DOHH2 (cell line): ENCODE measurements around the gene EGLN1.

Experiments
- H3F3A ChIP-seq: fragments of 200-600 bp; sonication (generic), shearing (Covaris generic); 2 replicates; pipeline ENCODE4 v1.6.0; 2016; ENCODE audit warnings: antibody characterized with exemption, mild to moderate bottlenecking; ENCODE audit not compliant: control insufficient read depth, insufficient read depth
- H3K27ac ChIP-seq: fragments of 200-600 bp; sonication (generic); 2 replicates; pipeline ENCODE4 v1.5.1; 2014; ENCODE audit warnings: low read depth, mild to moderate bottlenecking, low read length, moderate library complexity
- H3K27me3 ChIP-seq: fragments of 200-600 bp; sonication (generic); 2 replicates; pipeline ENCODE4 v1.6.1; 2014; ENCODE audit warnings: mild to moderate bottlenecking, low read length, mixed read lengths; ENCODE audit not compliant: control insufficient read depth
- H3K36me3 ChIP-seq: fragments of 200-600 bp; sonication (generic); 2 replicates; pipeline ENCODE4 v1.6.1; 2014; ENCODE audit warnings: mild to moderate bottlenecking, low read length, moderate library complexity, mixed read lengths; ENCODE audit not compliant: control insufficient read depth
- H3K4me1 ChIP-seq: fragments of 200-600 bp; sonication (generic); 2 replicates; pipeline ENCODE4 v1.6.1; 2014; ENCODE audit warnings: mild to moderate bottlenecking, low read length, mixed read lengths; ENCODE audit not compliant: control insufficient read depth
- H3K4me2 ChIP-seq: fragments of 200-600 bp; sonication (generic); 2 replicates; pipeline ENCODE4 v1.6.0; 2014; ENCODE audit warnings: mild to moderate bottlenecking, low read length, moderate library complexity
- H3K4me3 ChIP-seq: fragments of 200-600 bp; sonication (generic); 2 replicates; pipeline ENCODE4 v1.5.1; 2014; ENCODE audit warnings: mild to moderate bottlenecking, low read length, mixed read lengths
- H3K79me2 ChIP-seq: fragments of 200-600 bp; sonication (generic); 2 replicates; pipeline ENCODE4 v1.6.1; 2014; ENCODE audit warnings: mild to moderate bottlenecking, low read length, mixed read lengths; ENCODE audit not compliant: control insufficient read depth
- H3K9me2 ChIP-seq: fragments of 200-600 bp; sonication (generic); replicated peaks from 2 replicates; pipeline ENCODE4 v1.6.1; 2014; ENCODE audit warnings: mild to moderate bottlenecking, low read length, mixed read lengths; ENCODE audit not compliant: control insufficient read depth
- H3K9me3 ChIP-seq: fragments of 200-600 bp; sonication (generic); 2 replicates; pipeline ENCODE4 v1.6.1; 2014; ENCODE audit warnings: antibody characterized with exemption, low read length, mixed read lengths; ENCODE audit not compliant: control insufficient read depth, insufficient read depth
- H4K20me1 ChIP-seq: fragments of 200-600 bp; sonication (generic); 2 replicates; pipeline ENCODE4 v1.6.0; 2014; ENCODE audit warnings: low read depth, mild to moderate bottlenecking, antibody characterized with exemption, low read length, moderate library complexity; ENCODE audit not compliant: control insufficient read depth, insufficient read depth
- EZH2phosphoT487 ChIP-seq: fragments of 200-600 bp; sonication (generic); IDR thresholded peaks from 2 replicates; pipeline ENCODE4 v1.6.1; 2017; ENCODE audit warnings: borderline replicate concordance, mild to moderate bottlenecking, antibody characterized with exemption, low read length, moderate library complexity, mixed read lengths
- TF ChIP-seq, protein P1 (sequence below): fragments of 200-600 bp; sonication (generic); IDR thresholded peaks from one replicate; pipeline ENCODE4 v1.5.1; 2014; ENCODE audit warnings: antibody characterized with exemption, mild to moderate bottlenecking, low read depth, low read length; ENCODE audit not compliant: poor library complexity, severe bottlenecking

Gene EGLN1

DNA sequence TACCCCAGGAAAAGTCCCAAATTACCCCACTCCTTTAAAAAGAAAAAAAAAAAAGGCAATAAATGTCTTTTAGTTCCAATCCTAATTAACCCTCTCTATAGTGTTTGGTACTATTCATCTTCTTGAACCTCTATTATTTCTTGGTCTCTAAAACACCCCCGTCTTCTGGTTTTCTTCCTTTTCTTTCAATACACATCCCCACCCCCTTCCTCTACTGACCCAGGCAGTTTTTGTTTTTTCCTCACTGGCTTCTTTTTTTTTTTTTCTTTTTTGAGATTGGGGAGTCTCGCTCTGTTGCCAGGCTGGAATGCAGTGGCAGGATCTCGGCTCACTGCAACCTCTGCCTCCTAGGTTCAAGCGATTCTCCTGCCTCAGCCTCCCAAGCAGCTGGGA lies 26.1 kb downstream of the EGLN1 start:
- Histone ChIP-seq H3K9me2 (no peaks in the 10 kb centered on the region), H3K4me1 (peaks cover 12% of the 10 kb centered on the region), H3K4me3 (no peak overlapping the region), H3K27me3 (no peaks in the 10 kb centered on the region), H3K4me2 (no peak overlapping the region), H3K27ac (no peak overlapping the region), H3K36me3 (no peaks in the 10 kb centered on the region), H3F3A (no peaks in the 10 kb centered on the region), H4K20me1 (peaks cover 17% of the 10 kb centered on the region), H3K9me3 (no peaks in the 10 kb centered on the region), H3K79me2 (peaks cover 73% of the 10 kb centered on the region)
- TF ChIP-seq, protein P1, sequence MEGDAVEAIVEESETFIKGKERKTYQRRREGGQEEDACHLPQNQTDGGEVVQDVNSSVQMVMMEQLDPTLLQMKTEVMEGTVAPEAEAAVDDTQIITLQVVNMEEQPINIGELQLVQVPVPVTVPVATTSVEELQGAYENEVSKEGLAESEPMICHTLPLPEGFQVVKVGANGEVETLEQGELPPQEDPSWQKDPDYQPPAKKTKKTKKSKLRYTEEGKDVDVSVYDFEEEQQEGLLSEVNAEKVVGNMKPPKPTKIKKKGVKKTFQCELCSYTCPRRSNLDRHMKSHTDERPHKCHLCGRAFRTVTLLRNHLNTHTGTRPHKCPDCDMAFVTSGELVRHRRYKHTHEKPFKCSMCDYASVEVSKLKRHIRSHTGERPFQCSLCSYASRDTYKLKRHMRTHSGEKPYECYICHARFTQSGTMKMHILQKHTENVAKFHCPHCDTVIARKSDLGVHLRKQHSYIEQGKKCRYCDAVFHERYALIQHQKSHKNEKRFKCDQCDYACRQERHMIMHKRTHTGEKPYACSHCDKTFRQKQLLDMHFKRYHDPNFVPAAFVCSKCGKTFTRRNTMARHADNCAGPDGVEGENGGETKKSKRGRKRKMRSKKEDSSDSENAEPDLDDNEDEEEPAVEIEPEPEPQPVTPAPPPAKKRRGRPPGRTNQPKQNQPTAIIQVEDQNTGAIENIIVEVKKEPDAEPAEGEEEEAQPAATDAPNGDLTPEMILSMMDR: no peak
- no peak for TF ChIP-seq EZH2phosphoT487

DNA sequence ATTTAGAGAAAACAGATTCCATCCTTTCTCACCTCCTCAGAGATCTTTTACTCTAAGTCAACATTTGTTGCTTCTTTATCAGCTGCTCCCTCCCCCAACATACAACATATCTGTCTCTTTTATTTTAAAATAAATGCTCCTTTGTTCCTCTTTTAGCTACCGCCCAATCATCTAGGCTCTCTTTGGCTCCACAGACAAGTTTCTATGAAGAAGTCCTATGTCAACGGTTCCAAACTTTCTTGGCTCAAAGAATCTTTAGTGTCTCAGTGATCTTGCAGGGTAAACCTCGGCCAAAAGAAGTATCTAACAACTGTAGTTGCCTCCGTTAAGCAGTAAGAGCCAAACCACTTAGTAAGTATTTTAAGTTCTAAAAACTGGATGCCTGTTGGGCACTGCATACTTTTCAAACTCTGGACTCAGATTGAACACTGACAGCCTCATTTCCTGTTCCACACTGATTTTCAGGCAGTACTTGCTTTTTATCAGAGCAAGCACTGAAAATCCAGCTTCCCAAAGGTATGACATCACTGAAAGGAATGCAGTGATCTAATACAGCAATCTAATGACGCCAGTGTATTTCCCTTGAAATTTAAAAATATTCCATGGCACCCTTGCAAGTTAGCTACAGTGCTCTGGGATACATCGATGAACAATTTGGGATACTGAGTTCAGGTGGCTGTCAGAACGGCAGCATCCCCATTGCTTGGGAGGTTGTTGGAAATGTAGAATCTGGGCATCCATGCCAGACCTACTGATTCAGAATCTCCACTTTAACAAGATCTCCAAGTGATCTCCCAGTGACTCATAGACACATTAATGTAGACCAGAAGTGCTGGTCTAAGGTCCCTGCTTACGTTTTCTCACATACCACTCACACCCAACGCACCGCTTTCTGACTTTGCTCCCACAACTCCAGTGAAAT lies 26.8 kb downstream of the EGLN1 start:
- H3K36me3 ChIP-seq: no peaks in the 10 kb centered on the region
- no peak overlapping the region for H3K4me3 ChIP-seq
- H3K4me1 ChIP-seq: peaks cover 12% of the 10 kb centered on the region
- H3K9me3 ChIP-seq: no peaks in the 10 kb centered on the region
- H3F3A ChIP-seq: no peaks in the 10 kb centered on the region
- H3K9me2 ChIP-seq: no peaks in the 10 kb centered on the region
- H3K27me3 ChIP-seq: no peaks in the 10 kb centered on the region
- H3K79me2 ChIP-seq: peaks cover 76% of the 10 kb centered on the region
- peaks cover 16% of the 10 kb centered on the region for H4K20me1 ChIP-seq
- TF ChIP-seq, protein P1: no peak
- TF ChIP-seq EZH2phosphoT487: no peak
- H3K4me2 ChIP-seq: peak overlapping the region; percentile 43
- no peak overlapping the region for H3K27ac ChIP-seq

DNA sequence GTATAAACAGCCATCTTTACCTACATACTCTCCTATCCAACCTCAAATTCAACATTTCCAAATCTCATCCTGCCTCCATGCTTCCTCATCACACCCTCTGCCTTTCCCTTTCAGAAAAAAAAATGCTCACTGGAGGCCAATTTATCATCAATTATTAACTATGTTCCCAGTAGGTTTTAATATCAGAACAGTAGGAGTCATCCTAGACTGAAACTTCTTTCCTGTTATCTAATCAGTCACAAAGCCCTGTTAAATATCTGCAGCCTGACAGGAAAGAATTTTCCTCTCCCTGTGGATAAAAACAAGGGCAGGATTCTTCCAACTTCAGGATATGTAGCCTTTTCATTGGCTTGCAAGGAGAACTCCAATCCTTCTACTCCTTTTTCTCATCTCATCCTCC lies 28.4 kb downstream of the EGLN1 start:
- Histone ChIP-seq H3F3A (no peaks in the 10 kb centered on the region), H3K4me2 (no peak overlapping the region), H3K27me3 (no peaks in the 10 kb centered on the region), H3K4me3 (no peak overlapping the region), H3K4me1 (peaks cover 12% of the 10 kb centered on the region), H3K27ac (no peak overlapping the region), H3K36me3 (no peaks in the 10 kb centered on the region), H4K20me1 (peaks cover 16% of the 10 kb centered on the region), H3K9me3 (no peaks in the 10 kb centered on the region), H3K79me2 (peaks cover 72% of the 10 kb centered on the region), H3K9me2 (no peaks in the 10 kb centered on the region)
- no peak for TF ChIP-seq EZH2phosphoT487
- TF ChIP-seq, protein P1: no peak
